Measurements from ENCODE around the gene NKX1-1. TPM values are rescaled to one million over a fixed set of nuclear protein-coding genes. Genes with fewer than 3 reads are reported as not detected.

Gene NKX1-1
- total and polyA plus RNA-seq, 12 donors: not detected

- 47 to 76% (median 64%) methylated on average over 11 of the region's 11 CpGs for WGBS, 4 donors
- H3K27me3 ChIP-seq: no peaks in the 10 kb centered on the region
- no peaks in the 10 kb centered on the region for H3K9me3 ChIP-seq (replicated peaks in 1 of 3)
- H3K27ac ChIP-seq: no peak overlapping the region
- intact Hi-C loops (cut with DNase I): no loop called here
- peaks cover 6 to 17% of the 10 kb centered on the region in 2 donors for H3K4me1 ChIP-seq (replicated peaks in 1 of 2)
- peaks cover 0 to 5% of the 10 kb centered on the region in 2 donors for H3K36me3 ChIP-seq (replicated peaks in 1 of 2)
- H3K4me3 ChIP-seq: no peak overlapping the region
- no peak for DNase-seq
- TF ChIP-seq CTCF (IDR thresholded peaks at IDR 0.05) (no peak), POLR2A (IDR thresholded peaks at IDR 0.05) (no peak)
Measured at GRCh38 chr4:1363513-1363912, 42.7 kb downstream of the NKX1-1 start.

DNA sequence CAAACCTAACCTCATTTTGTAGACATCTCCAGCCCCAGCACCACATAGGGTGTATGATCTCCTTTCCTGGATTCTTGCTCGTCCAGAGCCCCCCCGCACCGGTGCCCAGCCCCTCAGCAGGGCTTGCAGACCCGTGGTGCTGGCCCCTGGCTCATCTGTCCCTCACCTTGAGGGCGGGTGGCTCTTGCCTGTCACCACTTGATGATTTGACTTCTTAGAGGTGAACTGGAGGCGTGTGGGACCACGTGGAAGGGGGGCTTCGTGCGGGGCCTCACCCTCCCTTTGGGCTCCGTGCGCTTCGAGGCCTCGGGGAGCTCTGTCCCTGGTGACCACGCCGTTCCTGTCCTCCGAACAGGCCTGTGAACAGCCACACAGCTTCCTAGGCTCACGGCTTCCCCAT is 43.7 kb downstream of the NKX1-1 start:
- intact Hi-C loops (cut with DNase I): no loop called here
- peaks cover 6 to 17% of the 10 kb centered on the region in 2 donors for H3K4me1 ChIP-seq (replicated peaks in 1 of 2)
- H3K36me3 ChIP-seq (replicated peaks in 1 of 2): peaks cover 0 to 5% of the 10 kb centered on the region in 2 donors
- TF ChIP-seq CTCF (IDR thresholded peaks at IDR 0.05) (no peak), POLR2A (IDR thresholded peaks at IDR 0.05) (no peak)
- no peak for DNase-seq
- 85 to 91% (median 91%) methylated on average over 8 to 17 of the region's 17 CpGs for WGBS, 4 donors
- H3K27me3 ChIP-seq: no peaks in the 10 kb centered on the region
- no peak overlapping the region for H3K27ac ChIP-seq
- no peak overlapping the region for H3K4me3 ChIP-seq
- H3K9me3 ChIP-seq (replicated peaks in 1 of 3): no peaks in the 10 kb centered on the region

- intact Hi-C loops (cut with DNase I): no loop called here
- H3K4me1 ChIP-seq (replicated peaks in 1 of 2): peaks cover 6 to 17% of the 10 kb centered on the region in 2 donors
- H3K9me3 ChIP-seq (replicated peaks in 1 of 3): no peaks in the 10 kb centered on the region
- H3K36me3 ChIP-seq (replicated peaks in 1 of 2): peaks cover 0 to 5% of the 10 kb centered on the region in 2 donors
- TF ChIP-seq POLR2A (IDR thresholded peaks at IDR 0.05) (no peak), CTCF (IDR thresholded peaks at IDR 0.05) (no peak)
- DNase-seq: no peak
- no peak overlapping the region for H3K27ac ChIP-seq
- H3K27me3 ChIP-seq: no peaks in the 10 kb centered on the region
- H3K4me3 ChIP-seq: no peak overlapping the region
- WGBS, 4 donors: 89 to 93% (median 90%) methylated on average over 8 to 10 of the region's 10 CpGs
Measured at GRCh38 chr4:1362046-1362445, 44.2 kb downstream of the NKX1-1 start.

- 72 to 85% (median 85%) methylated on average over 9 to 18 of the region's 18 CpGs for WGBS, 4 donors
- no peaks in the 10 kb centered on the region for H3K9me3 ChIP-seq (replicated peaks in 1 of 3)
- peak in 1 of 7 donors; percentile 69 for DNase-seq
- peaks cover 0 to under 1% of the 10 kb centered on the region in 2 donors for H3K36me3 ChIP-seq (replicated peaks in 1 of 2)
- intact Hi-C loops (cut with DNase I): no loop called here
- H3K27ac ChIP-seq: peak overlapping the region in 2 of 5 donors; percentile 90 to 92
- H3K4me3 ChIP-seq: no peak overlapping the region
- no peak for TF ChIP-seq CTCF (IDR thresholded peaks at IDR 0.05)
- TF ChIP-seq POLR2A (IDR thresholded peaks at IDR 0.05): no peak
- H3K4me1 ChIP-seq (replicated peaks in 1 of 2): peaks cover 6 to 17% of the 10 kb centered on the region in 2 donors
- H3K27me3 ChIP-seq: no peaks in the 10 kb centered on the region
Measured at GRCh38 chr4:1361431-1361830, 44.8 kb downstream of the NKX1-1 start.
